ENCODE measurements around the gene TRA2A.
A peak's percentile ranks its signal among the peaks of the same experiment; 100 is the strongest.

The TRA2A gene

DNA sequence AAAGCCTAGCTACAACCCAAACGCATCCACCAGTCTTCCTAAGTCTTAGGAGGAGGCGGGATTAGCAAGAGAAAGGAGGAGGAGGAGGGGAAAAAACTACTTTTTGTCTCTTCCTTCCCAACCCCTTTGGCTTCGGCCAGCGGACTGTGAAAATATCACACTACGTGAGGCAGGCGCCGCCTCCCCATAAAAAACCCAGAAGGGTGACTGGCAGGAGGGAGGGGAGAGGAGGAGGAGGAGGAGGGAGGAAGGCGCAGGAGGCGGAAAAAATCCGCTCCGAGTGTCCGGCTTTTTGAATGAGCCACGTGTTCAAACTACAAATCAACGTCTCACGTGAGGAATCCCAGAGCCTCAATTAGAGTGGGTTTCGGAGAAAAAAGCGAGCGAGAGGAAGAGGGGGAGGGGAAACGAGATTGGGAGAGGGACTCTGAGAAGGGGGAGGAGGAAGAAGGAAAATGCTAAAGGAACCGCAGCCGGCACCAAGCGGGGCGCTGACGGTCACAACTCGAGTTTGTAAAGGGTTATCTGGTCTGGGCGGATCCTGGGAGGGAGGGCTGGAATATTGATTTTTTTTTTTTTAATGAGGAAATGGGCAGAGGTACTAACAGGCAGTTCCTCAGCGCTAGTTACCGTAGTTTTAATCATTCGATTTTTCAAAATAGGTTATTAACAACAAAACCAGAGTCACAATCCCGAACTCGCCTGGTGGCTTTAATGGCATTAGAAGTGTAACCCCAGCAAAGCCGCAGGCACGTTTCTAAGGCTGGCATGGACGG, 61.3 kb downstream of the TRA2A start, which contains the start of gene IGF2BP3:
Gene IGF2BP3 (minus strand): TSS at position 162 of the 776 bp plus-strand sequence. CDS start 381 bp downstream, outside the sequence.
- peak; percentile 100 for DNase-seq (ENCODE audit: low spot score)

- peak; percentile 35 for DNase-seq (ENCODE audit: low spot score)
Measured at GRCh38 chr7:23469961-23470250, 61.9 kb downstream of the TRA2A start.

DNA sequence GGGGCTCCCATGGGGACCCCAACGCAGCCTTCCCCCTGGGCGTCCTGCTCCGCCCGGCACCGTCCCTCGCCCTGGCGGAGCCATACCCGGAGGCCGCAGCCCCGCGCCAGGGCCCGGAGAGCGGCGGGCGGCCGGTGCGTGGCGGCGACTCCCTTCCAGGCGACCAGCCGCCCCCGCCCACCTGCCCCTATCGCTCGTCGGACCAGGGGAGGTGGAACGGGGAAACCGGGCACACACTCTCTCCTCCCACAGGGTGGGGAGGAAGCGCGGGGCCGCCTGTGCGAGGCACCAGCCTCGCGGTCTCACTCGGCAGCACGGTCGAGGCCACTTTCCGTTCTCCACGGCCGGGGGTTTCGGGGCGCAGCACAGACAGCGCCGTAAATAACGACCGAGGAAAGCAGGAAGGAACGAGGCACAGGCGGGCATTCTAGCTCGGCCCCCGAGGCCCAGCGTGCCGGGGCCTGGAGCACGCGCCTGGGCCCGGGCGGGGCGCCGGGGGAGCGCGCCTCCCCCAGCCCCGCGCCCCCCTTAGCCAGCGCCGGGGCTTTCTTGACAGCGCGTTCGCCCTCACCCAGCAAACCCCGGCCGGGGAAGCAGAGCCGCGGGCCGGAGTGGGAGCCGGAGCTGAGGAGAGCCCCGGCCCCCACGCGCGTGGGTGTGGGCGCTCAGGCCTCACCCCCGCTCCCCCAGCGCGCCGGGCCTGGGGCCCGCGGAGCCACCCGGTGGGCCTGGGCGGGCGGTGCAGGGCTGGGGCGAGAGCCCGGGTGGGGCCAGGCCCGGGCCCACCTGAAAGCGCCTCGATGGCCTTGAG, 62.4 kb downstream of the TRA2A start:
- peak; percentile 16 for DNase-seq (ENCODE audit: low spot score)

GRCh38 chr7:23468526-23469149, 63.1 kb downstream of the TRA2A start:
- DNase-seq (ENCODE audit: low spot score) = peak; percentile 29

GRCh38 chr7:23467806-23468525, 63.8 kb downstream of the TRA2A start:
- DNase-seq (ENCODE audit: low spot score) = peak; percentile 29

DNA sequence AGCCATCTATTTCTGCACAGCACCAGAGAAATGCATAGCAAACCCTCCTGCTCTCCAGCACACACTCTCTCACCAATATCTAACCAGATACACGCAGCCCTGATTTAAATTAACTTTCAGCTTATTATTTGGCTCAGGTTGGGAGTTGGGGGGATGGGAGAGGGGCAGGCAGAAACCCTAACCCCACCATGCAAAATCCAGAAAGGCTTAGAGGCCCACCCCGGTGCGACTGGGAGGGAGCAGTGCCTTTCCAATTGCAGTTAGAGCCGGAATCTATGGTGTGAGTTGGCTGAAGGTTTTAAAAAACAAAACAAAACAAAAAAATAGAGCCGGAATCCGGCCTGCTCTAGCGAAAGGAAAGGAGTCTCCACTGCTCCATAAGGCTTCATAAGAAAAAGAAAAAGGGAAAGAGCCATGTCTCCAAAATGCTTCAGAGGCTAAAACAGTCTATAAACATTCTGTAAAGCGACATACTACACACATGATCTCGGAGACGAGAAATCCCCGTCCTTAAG, 64.4 kb downstream of the TRA2A start:
- no peak for DNase-seq (ENCODE audit: low spot score)

DNA sequence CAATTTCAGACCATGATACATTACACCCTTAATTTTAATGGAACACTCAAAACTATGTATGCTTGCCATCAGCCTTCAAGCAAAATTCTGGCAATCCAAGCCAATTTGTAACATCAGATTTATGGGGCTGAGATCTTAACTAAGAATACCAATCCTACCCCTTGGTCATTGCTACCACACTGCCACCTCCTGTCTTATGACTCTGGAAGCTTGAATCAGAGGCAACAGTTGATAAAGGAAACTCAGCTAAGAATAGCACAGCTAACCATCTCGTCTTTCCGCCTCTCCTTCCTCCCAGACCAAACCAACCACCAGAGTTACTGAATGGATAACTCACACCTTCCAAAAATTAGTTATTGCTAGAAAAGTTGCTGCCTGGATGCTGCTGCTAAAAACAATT, 68.9 kb downstream of the TRA2A start:
- DNase-seq (ENCODE audit: low spot score) = no peak

DNA sequence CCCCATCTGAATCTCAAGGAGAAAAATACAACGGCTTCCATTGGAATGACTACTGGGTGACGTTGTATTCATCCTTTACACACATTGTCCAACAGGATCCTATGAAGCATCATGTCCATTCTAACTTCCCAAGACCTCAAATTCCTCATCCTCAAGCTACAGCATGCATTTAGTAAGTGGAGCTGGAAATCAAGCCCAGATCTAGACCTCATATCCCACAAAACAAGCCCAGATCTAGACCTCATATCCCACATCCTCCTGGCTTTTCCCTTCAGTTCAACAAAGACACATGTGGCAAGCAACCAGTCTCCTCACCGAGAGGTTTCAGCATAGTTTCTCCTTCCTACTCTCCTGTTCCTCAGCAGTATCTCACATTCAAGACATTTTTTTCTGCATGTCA, 73.7 kb downstream of the TRA2A start:
- DNase-seq (ENCODE audit: low spot score) = no peak

DNA sequence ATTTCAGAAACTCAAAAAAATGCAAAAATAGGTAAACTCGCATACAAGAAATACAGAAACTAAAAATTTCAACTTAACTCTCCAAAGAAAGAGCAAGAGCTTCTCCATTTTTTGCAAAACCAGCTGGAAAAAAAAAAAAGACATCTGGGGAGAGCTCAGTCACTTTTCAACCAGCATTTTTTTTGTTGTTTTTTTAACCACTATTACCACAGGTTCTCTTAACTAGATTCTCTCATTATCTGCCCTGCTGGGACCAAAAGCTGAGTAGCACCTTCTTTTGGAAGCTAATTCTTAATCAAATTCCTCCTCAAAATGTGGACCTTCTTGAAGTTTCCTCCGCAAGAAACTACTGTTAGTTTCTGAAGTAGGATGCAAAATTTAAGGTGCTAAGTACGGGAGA, 75.7 kb downstream of the TRA2A start:
- no peak for DNase-seq (ENCODE audit: low spot score)

GRCh38 chr7:23454881-23455526, 76.8 kb downstream of the TRA2A start:
- no peak for DNase-seq (ENCODE audit: low spot score)

Small RNA genes lying within 50 kb of the gene (small RNA-seq; reads per million reads assigned to genes)
- gene AC079780.1 (0 to 0.49 reads per million in 2 experiments), gene RF00019 (0 reads per million in 2 experiments)

Data from SK-N-DZ (cell line).